Measurements from ENCODE around the gene FOXD4.
"Not testable (repeated sequence)": the region's sequence is repeated elsewhere in the genome, so short reads cannot be mapped to it uniquely, and the experiment has no call there.

GRCh38 chr9:98775-99174 lies 19.4 kb downstream of the FOXD4 start:
- not testable (repeated sequence) for TF ChIP-seq POLR2A, POLR2AphosphoS5, CTCF (IDR thresholded peaks at IDR 0.05)
